GM12864 (cell line): ENCODE results near the gene ATG16L2.

Experiments
- DNase-seq: peaks from one replicate; pipeline ENCODE4 v3.0.0-alpha.2; 2011; ENCODE audit warnings: low read depth
- H3K4me3 ChIP-seq: 2 replicates; pipeline ENCODE4 v1.5.1; 2011; ENCODE audit warnings: mild to moderate bottlenecking, low read depth, low read length, control low read depth
- TF ChIP-seq, protein P1 (sequence below): IDR thresholded peaks from 2 replicates; pipeline ENCODE4 v1.5.1; 2011; ENCODE audit warnings: low read depth, mild to moderate bottlenecking, moderate library complexity, low read length, control low read depth, inconsistent platforms; ENCODE audit errors: missing control alignments

The ATG16L2 gene

DNA sequence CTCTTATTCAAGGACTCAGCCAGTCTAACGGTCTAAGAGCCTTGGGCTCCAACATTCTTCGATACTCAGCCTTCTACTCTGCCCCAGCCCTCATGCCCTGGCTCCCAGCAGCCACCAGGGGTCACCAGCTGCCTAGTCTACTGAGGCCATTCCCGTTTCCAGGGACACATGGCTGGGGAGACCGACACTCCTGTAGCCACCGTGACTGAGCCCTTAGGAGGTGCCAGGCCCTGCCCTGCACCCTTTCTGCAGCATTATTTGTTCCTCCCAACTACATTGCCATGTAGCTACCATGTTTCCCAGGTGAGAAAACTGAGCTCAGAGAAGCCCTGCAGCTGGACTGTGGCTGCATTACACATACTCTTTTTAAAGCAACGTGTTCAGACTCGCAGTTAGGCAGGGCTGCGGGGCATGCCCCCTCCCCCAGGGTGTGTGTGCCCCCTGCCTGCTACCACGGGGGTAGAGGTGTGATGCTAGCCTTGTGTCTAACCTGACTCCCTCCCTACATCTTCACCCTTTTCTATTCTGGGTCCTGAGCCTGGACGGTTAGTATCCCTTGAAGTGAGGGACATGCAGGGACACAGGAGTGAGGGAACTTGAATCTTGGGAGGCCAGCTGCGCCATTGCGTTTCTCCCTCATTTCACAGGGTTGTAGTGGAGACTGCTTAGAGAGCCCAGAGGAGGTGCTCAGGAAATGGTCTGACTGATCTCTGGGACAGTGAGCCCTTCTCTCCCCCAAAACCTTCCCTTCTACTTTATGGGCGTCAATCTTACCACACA is 17.5 kb downstream of the ATG16L2 start:
- DNase-seq, result no peak
- no peak overlapping the region for H3K4me3 ChIP-seq
- TF ChIP-seq, protein P1, sequence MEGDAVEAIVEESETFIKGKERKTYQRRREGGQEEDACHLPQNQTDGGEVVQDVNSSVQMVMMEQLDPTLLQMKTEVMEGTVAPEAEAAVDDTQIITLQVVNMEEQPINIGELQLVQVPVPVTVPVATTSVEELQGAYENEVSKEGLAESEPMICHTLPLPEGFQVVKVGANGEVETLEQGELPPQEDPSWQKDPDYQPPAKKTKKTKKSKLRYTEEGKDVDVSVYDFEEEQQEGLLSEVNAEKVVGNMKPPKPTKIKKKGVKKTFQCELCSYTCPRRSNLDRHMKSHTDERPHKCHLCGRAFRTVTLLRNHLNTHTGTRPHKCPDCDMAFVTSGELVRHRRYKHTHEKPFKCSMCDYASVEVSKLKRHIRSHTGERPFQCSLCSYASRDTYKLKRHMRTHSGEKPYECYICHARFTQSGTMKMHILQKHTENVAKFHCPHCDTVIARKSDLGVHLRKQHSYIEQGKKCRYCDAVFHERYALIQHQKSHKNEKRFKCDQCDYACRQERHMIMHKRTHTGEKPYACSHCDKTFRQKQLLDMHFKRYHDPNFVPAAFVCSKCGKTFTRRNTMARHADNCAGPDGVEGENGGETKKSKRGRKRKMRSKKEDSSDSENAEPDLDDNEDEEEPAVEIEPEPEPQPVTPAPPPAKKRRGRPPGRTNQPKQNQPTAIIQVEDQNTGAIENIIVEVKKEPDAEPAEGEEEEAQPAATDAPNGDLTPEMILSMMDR, result peak; percentile 89

DNA sequence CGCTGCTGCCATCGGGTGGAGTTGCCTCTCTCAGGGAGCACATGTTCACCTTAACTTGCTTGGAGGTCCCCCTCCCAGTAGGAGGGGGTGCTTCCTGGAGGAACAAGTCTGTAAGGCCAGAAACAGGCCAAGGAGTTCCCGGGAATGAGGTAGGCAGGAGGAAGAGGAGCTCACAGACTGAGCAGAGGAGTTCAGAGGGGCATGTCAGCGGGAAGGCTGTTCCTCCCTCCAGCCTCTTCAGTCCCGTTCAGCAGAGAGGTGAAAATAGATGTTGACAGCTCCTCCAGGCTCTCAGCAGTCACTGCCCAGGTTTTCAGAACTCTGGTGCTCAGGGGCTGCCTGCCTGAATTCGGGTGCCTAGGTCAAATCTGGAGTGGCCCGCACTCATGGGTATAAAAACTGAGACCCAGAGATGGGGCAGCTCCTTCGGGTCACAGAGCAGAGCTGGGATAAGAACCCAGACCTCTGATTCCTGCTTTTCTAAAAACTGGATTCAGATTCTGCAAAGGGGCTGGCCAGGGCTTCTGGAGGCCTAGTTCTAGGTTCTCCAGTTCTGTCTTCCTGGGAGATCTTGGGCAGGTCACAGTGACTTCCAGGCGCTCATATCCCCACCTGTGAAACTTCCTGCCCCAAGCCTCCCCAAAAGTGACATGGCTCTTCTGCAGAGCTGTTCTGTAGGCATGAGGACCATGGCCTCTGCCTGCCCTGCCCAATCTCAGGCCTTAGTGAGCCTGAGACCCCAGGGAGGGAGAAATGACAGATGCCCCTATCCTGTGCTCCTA is 18.3 kb downstream of the ATG16L2 start:
- no peak overlapping the region for H3K4me3 ChIP-seq
- TF ChIP-seq, protein P1, result no peak
- DNase-seq, result no peak

DNA sequence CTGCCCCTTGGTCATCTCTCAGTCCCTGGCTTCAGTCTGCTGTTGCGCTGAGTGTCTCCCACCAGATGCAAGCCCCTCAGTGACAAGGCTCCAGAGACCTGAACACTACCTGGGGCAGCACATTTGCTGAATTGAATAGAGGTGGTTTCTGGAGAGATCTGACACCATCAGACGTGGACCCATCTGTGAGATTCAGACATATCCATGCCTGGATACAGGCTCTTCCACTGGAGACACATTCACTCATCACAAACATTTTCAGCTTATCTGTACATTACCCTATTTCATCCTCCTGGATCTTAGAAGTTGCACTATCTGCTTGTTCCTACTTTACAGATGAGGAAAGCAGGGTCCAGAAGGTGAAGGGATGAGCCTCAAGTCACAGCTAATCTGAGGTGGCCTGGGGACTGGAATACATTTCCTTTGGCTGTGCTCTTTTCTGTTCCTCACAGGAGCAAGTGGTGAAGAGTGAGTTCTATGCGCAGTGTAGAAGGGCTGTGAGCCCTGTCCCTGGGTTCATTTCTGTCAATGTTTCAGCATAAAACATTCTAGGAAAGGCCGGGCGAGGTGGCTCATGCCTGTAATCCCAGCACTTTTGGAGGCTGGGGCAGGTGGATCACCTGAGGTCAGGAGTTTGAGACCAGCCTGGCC is 19.0 kb downstream of the ATG16L2 start:
- TF ChIP-seq, protein P1, result no peak
- DNase-seq, result no peak
- no peak overlapping the region for H3K4me3 ChIP-seq

DNA sequence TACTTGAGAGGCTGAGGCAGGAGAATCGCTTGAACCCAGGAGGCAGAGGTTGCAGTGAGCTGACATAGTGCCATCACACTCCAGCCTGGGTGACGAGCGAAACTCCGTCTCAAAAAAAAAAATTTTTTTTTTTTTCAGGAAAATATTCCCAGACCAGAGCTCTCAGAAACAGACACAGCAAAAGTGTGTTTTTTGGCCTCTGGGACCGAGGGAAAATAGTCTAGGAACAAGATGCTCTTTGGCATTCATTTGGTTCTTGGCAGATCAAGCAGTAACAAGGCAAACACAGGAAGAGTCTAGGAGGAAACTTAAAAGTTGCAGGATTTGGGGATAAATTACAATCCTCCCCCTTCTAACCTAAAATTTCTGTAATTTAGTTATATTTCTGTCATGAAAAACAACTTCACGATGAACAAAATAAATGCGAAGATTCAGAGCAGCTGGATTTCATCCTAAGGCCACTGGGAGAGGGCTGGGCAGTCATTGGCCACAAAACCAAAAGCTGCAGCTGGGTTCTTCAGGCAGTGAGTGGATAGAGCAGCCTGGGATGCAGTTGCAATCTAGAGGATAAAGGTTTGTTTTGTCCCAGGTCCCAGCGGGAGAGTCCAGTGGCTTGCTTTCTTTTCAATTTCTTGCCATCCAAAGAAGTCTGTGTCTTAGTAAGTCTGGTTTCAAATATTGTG is 19.7 kb downstream of the ATG16L2 start:
- TF ChIP-seq, protein P1, result no peak
- H3K4me3 ChIP-seq, result no peak overlapping the region
- no peak for DNase-seq

DNA sequence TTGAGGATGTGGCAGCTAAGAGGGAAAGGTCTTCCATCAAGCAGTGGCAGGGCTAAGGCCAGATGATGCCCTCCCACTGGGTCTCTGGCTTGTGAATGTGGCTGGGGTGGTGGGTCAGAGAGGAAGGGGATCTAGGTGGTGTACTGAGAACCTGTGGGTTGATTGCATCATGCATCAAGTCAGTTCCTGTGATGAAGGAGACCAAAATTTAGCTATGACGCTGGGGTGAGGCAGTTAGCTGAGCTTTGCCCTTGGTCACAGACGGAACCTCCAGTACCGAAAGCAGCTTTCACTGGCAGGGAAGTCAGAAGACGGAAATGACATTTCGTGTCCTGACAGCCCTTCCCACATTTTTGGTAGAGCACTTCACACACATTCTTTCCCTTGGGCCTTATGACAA is 20.7 kb downstream of the ATG16L2 start:
- TF ChIP-seq, protein P1, result no peak
- no peak overlapping the region for H3K4me3 ChIP-seq
- no peak for DNase-seq

DNA sequence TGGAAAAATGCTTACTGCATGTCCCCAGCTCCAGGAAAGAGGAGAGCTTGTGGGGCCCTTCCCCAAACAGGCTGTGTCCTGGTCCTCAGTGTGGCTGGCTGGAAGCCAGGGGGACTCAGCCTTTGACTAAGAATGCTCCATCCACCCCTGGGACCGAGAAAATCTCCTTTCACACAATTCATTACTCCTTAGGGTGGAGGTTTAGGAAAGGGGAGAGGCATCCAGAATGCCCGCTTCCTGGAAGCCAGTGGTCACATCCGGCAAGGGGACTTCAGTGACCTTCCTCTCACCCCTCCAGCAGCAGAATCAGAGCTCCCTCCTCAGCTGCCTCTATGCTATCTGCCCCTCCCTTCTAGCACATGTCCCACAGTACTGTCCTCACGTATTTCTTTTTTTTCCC is 21.9 kb downstream of the ATG16L2 start:
- DNase-seq, result no peak
- TF ChIP-seq, protein P1, result no peak
- H3K4me3 ChIP-seq, result no peak overlapping the region
